NCI-H1436 treated with DMSO at 0.1 percent for 48 hours (cell line): ENCODE data around the gene RAP2B.
A peak's percentile ranks its signal among the peaks of the same experiment; 100 is the strongest.

Experiments used
- DNase-seq: peaks from one replicate; lab custom pipeline; 2025; lab: John Stamatoyannopoulos, UW

The RAP2B gene

GRCh38 chr3:153160451-153161137 lies 1.4 kb upstream of the RAP2B start:
- DNase-seq = no peak

- DNase-seq = peak; percentile 78
Measured at GRCh38 chr3:153161138-153161713, 800 bp upstream of the RAP2B start.

- DNase-seq = no peak
Measured at GRCh38 chr3:153162513-153163392, 727 bp downstream of the RAP2B start.

- no peak for DNase-seq
Measured at GRCh38 chr3:153163393-153163724, 1.3 kb downstream of the RAP2B start.

- no peak for DNase-seq
Measured at GRCh38 chr3:153163756-153164550, 1.9 kb downstream of the RAP2B start.

GRCh38 chr3:153165261-153165681 lies 3.2 kb downstream of the RAP2B start:
- no peak for DNase-seq

GRCh38 chr3:153166206-153166605 lies 4.2 kb downstream of the RAP2B start:
- no peak for DNase-seq

- DNase-seq = no peak
Measured at GRCh38 chr3:153166796-153167195, 4.8 kb downstream of the RAP2B start.

- no peak for DNase-seq
Measured at GRCh38 chr3:153169793-153170383, 7.9 kb downstream of the RAP2B start.

- no peak for DNase-seq
Measured at GRCh38 chr3:153171256-153171655, 9.2 kb downstream of the RAP2B start.

GRCh38 chr3:153171918-153172317 lies 9.9 kb downstream of the RAP2B start:
- no peak for DNase-seq

- DNase-seq = no peak
Measured at GRCh38 chr3:153172796-153173757, 11.1 kb downstream of the RAP2B start.

- DNase-seq = no peak
Measured at GRCh38 chr3:153173758-153174516, 11.9 kb downstream of the RAP2B start.

GRCh38 chr3:153176197-153176596 lies 14.2 kb downstream of the RAP2B start:
- DNase-seq = no peak

- no peak for DNase-seq
Measured at GRCh38 chr3:153180860-153181372, 18.9 kb downstream of the RAP2B start.

GRCh38 chr3:153182501-153183293 lies 20.7 kb downstream of the RAP2B start:
- DNase-seq = no peak

- no peak for DNase-seq
Measured at GRCh38 chr3:153190923-153191322, 28.9 kb downstream of the RAP2B start.

- DNase-seq = no peak
Measured at GRCh38 chr3:153192327-153192726, 30.3 kb downstream of the RAP2B start.
